Stimulated activated naive CD8-positive, alpha-beta T cell treated with anti-CD3 and anti-CD28 coated beads, Interleukin-15, amount 100 ng/mL, for 72 hours (primary cell): ENCODE measurements around the gene RPS2.
"Not testable (repeated sequence)": the region's sequence is repeated elsewhere in the genome, so short reads cannot be mapped to it uniquely, and the experiment has no call there.

ENCODE experiments used
- ATAC-seq: fragments of 150-1000 bp; cut with Tn5 transposase; 2 replicates; pipeline ENCODE4 v1.10.0; 2021; ENCODE audit warnings: mild to moderate bottlenecking, moderate library complexity
- DNase-seq, 2 donors: peaks; one replicate each; pipeline ENCODE4 v3.0.0; 2021 to 2022
- H3K27ac Mint-ChIP-seq, 2 donors: one replicate each; pipeline ENCODE4 v1.8.0; 2022; ENCODE audit warnings: mild to moderate bottlenecking in 2 of 2, mixed read lengths in 2 of 2, moderate library complexity in 2 of 2
- H3K27me3 Mint-ChIP-seq: one replicate; pipeline ENCODE4 v1.8.0; 2022; ENCODE audit warnings: mixed read lengths
- H3K4me1 Mint-ChIP-seq: one replicate; pipeline ENCODE4 v1.8.0; 2022; ENCODE audit warnings: mild to moderate bottlenecking, mixed read lengths
- H3K4me3 Mint-ChIP-seq, 2 donors: one replicate each; pipeline ENCODE4 v1.8.0; 2022; ENCODE audit warnings: mild to moderate bottlenecking in 2 of 2, mixed read lengths in 2 of 2, moderate library complexity in 1 of 2
- H3K9me3 Mint-ChIP-seq, 2 donors: one replicate each; pipeline ENCODE4 v1.8.0; 2022; ENCODE audit warnings: mixed read lengths in 2 of 2

The RPS2 gene

GRCh38 chr16:1964506-1965395 lies at the start of gene RPS2:
Gene RPS2, minus strand, starts transcription at chr16:1964826. Its CDS starts 201 bp downstream, at chr16:1964625.
- H3K27ac Mint-ChIP-seq, result peak within 1 kb of the TSS; percentile 98
- H3K27me3 Mint-ChIP-seq, result no peaks in the 10 kb centered on the region
- peak; percentile 91 for ATAC-seq
- DNase-seq, result peak; percentile 96 to 99
- H3K4me3 Mint-ChIP-seq, result peak within 1 kb of the TSS; percentile 94 to 98
- H3K4me1 Mint-ChIP-seq, result peaks cover 60% of the 10 kb centered on the region
- no peaks in the 10 kb centered on the region for H3K9me3 Mint-ChIP-seq

- Mint-ChIP-seq H3K4me3 (no peak overlapping the region), H3K27ac (no peak overlapping the region), H3K4me1 (peaks cover 11% of the 10 kb centered on the region), H3K9me3 (no peaks in the 10 kb centered on the region), H3K27me3 (peaks cover 9% of the 10 kb centered on the region)
- ATAC-seq (no peak), DNase-seq (no peak)
These were observed 48.9 kb upstream of the RPS2 start for GRCh38 chr16:2013527-2013926.

- not testable (repeated sequence) for DNase-seq, H3K9me3 Mint-ChIP-seq, H3K27me3 Mint-ChIP-seq, ATAC-seq, H3K4me3 Mint-ChIP-seq, H3K27ac Mint-ChIP-seq
- H3K4me1 Mint-ChIP-seq, result peaks cover 29% of the 10 kb centered on the region
These were observed 47.1 kb upstream of the RPS2 start for GRCh38 chr16:2011726-2012125.

GRCh38 chr16:2009791-2010510 lies 45.3 kb upstream of the RPS2 start, which contains the start of gene ZNF598:
Gene ZNF598, minus strand, starts transcription at chr16:2009821.
- no peaks in the 10 kb centered on the region for H3K27me3 Mint-ChIP-seq
- H3K27ac Mint-ChIP-seq, result peak within 1 kb of the TSS; percentile 97
- H3K4me3 Mint-ChIP-seq, result peak within 1 kb of the TSS; percentile 96 to 97
- peaks cover 47% of the 10 kb centered on the region for H3K4me1 Mint-ChIP-seq
- ATAC-seq (peak; percentile 93), DNase-seq (peak; percentile 76 to 79)
- H3K9me3 Mint-ChIP-seq, result no peaks in the 10 kb centered on the region

GRCh38 chr16:2009164-2009711 lies 44.6 kb upstream of the RPS2 start:
- Mint-ChIP-seq H3K9me3 (no peaks in the 10 kb centered on the region), H3K4me1 (peaks cover 54% of the 10 kb centered on the region), H3K27me3 (no peaks in the 10 kb centered on the region), H3K27ac (peak overlapping the region; percentile 94 to 95), H3K4me3 (peak overlapping the region; percentile 96 to 97)
- DNase-seq (peak in 1 of 2 donors; percentile 31), ATAC-seq (peak; percentile 47)

GRCh38 chr16:2008631-2009163 lies 44.1 kb upstream of the RPS2 start:
- DNase-seq, result peak; percentile 23 to 53
- Mint-ChIP-seq H3K9me3 (no peaks in the 10 kb centered on the region), H3K27me3 (no peaks in the 10 kb centered on the region), H3K4me3 (peak overlapping the region; percentile 96 to 97), H3K4me1 (peaks cover 59% of the 10 kb centered on the region), H3K27ac (peak overlapping the region; percentile 94 to 95)
- peak; percentile 11 for ATAC-seq

- peak overlapping the region; percentile 94 to 95 for H3K27ac Mint-ChIP-seq
- no peaks in the 10 kb centered on the region for H3K9me3 Mint-ChIP-seq
- ATAC-seq (peak; percentile 40), DNase-seq (peak; percentile 31 to 58)
- H3K4me3 Mint-ChIP-seq, result peak overlapping the region; percentile 96 to 97
- H3K27me3 Mint-ChIP-seq, result no peaks in the 10 kb centered on the region
- peaks cover 59% of the 10 kb centered on the region for H3K4me1 Mint-ChIP-seq
These were observed 43.4 kb upstream of the RPS2 start for GRCh38 chr16:2008009-2008526.

GRCh38 chr16:2007081-2007836 lies 42.6 kb upstream of the RPS2 start:
- Mint-ChIP-seq H3K9me3 (no peaks in the 10 kb centered on the region), H3K4me1 (peaks cover 59% of the 10 kb centered on the region), H3K27me3 (no peaks in the 10 kb centered on the region), H3K4me3 (peak overlapping the region; percentile 96 to 97), H3K27ac (peak overlapping the region; percentile 94 to 95)
- DNase-seq, result no peak
- no peak for ATAC-seq

- Mint-ChIP-seq H3K9me3 (no peaks in the 10 kb centered on the region), H3K27ac (peak overlapping the region in 1 of 2 donors; percentile 84), H3K27me3 (no peaks in the 10 kb centered on the region), H3K4me3 (peak overlapping the region; percentile 96 to 97), H3K4me1 (peaks cover 59% of the 10 kb centered on the region)
- ATAC-seq, result no peak
- no peak for DNase-seq
These were observed 41.7 kb upstream of the RPS2 start for GRCh38 chr16:2006317-2006716.

- no peaks in the 10 kb centered on the region for H3K27me3 Mint-ChIP-seq
- peak overlapping the region in 1 of 2 donors; percentile 80 for H3K27ac Mint-ChIP-seq
- peak overlapping the region in 1 of 2 donors; percentile 70 for H3K4me3 Mint-ChIP-seq
These were observed 41.0 kb upstream of the RPS2 start for GRCh38 chr16:2005646-2006045.

GRCh38 chr16:2004795-2005517 lies 40.3 kb upstream of the RPS2 start:
- Mint-ChIP-seq H3K4me3 (peak overlapping the region in 1 of 2 donors; percentile 46), H3K9me3 (no peaks in the 10 kb centered on the region), H3K27me3 (no peaks in the 10 kb centered on the region), H3K27ac (no peak overlapping the region), H3K4me1 (peaks cover 53% of the 10 kb centered on the region)
- ATAC-seq (no peak), DNase-seq (no peak)

More at GRCh38 chr16:2005646-2006045, 41.0 kb upstream of the RPS2 start:
- H3K4me1 Mint-ChIP-seq, result peaks cover 59% of the 10 kb centered on the region
- no peaks in the 10 kb centered on the region for H3K9me3 Mint-ChIP-seq
- ATAC-seq (no peak), DNase-seq (no peak)

GRCh38 chr16:2003827-2004641 lies 39.4 kb upstream of the RPS2 start:
- no peaks in the 10 kb centered on the region for H3K9me3 Mint-ChIP-seq
- ATAC-seq (peak; percentile 87), DNase-seq (peak; percentile 87 to 90)
- H3K27ac Mint-ChIP-seq, result no peak overlapping the region
- H3K4me1 Mint-ChIP-seq, result peaks cover 53% of the 10 kb centered on the region
- peak overlapping the region in 1 of 2 donors; percentile 13 for H3K4me3 Mint-ChIP-seq
- no peaks in the 10 kb centered on the region for H3K27me3 Mint-ChIP-seq

- no peak overlapping the region for H3K27ac Mint-ChIP-seq
- peaks cover 46% of the 10 kb centered on the region for H3K4me1 Mint-ChIP-seq
- DNase-seq (no peak), ATAC-seq (no peak)
- H3K4me3 Mint-ChIP-seq, result no peak overlapping the region
- H3K27me3 Mint-ChIP-seq, result no peaks in the 10 kb centered on the region
- H3K9me3 Mint-ChIP-seq, result no peaks in the 10 kb centered on the region
These were observed 38.7 kb upstream of the RPS2 start for GRCh38 chr16:2003231-2003826.
